HUDEP-2 (cell line): Measurements from ENCODE around the gene ETV1.
A peak's percentile ranks its signal among the peaks of the same experiment; 100 is the strongest.

ENCODE experiments used
- DNase-seq, 76 experiments: peaks; one replicate each; lab custom pipeline; 2025; ENCODE audit not compliant: unreplicated experiment in 76 of 76; lab: John Stamatoyannopoulos, UW

The ETV1 gene

DNA sequence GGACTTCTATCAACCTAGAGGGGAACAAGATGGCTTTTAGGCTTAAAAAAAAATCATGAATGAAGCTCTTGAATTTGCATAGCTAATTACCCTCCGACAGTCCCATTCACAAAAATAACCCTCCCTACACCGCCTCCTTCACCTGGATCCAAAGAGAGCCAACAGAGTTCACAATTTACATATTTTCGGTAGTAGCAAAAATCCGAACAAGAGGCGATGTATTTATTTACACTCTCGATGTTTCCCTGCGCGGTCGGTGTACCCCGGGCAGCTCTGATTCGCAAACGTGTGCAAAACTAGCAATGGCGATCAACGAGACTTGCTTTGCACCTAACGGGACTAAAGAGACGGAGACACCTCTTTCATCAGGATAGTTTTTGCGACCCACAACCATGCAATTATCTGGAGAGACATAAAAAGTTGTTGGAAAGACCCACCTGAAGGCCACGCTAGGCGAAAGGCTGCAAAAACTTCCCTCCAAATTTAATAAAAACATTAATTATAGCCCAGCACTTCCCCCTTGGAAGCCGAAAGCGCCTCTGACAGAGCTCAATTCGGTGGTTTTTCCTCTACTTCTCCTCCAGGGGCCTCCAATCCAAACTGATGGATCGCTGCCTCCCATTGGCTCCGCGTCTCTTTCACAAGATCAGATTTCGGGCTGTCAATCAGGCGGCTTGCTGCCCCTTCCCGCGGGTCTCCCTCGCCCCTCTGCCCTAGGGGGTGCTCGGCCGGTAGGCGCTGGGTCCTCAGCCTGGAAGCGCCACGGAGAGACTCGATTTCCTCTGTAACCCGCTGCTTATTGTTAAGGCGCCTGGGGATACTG is at the start of gene ETV1:
Gene ETV1, minus strand, starts transcription at position 541 of the 823 bp plus-strand sequence. CDS start 614 bp downstream, outside the sequence.
- peak in 15 of 76 experiments; percentile 1 to 23 (median 4) for DNase-seq

DNA sequence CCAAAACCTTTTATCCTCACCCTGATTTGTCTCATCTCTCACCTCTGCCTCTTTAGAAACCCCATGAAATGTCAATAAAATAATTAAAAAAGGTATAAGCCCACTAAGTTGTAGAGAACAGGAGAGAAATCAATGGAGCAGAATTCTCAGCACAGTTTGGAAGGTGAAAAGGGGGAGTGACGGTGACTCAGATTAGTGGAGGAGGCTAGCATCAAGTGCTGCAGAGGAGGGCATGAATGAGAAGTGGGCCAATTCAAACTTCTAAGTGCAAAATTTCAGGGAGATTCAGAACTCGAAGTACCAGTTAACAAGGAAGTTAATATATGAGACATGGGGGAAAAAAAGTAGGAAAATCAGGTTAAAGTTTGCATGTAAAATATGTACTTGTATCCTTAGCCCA is 34.9 kb upstream of the ETV1 start:
- no peak for DNase-seq

DNA sequence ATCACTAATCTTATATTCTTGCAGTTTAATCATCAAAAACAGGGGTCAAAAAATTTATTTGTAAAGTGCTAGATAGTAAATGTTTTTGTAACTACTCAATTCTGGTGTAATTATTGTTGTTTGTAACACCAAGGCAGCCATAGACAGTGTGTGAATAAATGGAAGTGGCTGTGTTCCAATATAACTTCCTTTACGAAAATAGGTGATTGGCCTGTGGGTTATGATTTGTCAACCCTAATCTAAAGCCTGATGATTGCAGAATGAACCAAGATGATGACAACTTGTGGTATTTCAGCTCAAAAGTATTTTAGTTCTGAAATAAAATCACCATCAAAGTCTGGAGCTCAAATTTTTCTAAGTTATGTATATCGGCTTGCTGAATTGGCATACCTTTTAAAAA is 34.4 kb upstream of the ETV1 start:
- no peak for DNase-seq

DNA sequence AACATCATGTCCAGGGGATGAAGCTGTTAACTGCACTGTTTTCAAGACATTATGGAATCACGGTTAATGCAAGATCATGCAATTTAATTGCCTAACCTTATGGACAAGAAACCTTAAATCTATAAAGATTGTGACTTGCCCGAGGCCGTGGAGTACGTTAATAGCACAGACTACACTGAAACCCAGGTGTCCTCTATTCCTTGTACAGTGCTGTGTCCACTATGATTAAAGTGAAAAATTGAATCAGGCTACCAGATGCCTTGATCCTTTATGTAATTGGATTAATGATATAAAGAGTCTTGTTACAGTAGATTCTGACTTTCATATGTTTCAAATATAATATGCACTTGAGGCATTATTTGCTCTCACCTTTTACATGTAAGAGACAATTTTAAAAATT is 33.9 kb upstream of the ETV1 start:
- DNase-seq: no peak

DNA sequence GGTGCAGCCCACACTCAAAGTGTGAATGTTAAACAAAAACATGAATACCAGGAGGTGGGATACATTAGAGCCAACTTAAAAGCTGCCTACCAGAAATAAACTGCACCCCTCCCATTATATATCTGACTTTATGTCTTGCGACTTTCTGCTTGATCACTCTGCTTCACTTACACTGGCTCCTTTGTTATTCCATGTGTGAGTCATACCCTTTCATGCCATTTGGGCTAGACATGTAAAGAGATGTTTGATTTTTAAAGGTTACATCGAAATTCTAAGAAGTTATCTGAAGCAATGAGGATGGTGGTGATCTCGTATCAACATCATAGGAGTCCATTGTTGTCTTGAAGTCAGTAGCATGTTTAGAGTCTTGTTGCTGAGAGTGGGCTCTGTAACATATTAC is 31.6 kb upstream of the ETV1 start:
- DNase-seq: no peak

DNA sequence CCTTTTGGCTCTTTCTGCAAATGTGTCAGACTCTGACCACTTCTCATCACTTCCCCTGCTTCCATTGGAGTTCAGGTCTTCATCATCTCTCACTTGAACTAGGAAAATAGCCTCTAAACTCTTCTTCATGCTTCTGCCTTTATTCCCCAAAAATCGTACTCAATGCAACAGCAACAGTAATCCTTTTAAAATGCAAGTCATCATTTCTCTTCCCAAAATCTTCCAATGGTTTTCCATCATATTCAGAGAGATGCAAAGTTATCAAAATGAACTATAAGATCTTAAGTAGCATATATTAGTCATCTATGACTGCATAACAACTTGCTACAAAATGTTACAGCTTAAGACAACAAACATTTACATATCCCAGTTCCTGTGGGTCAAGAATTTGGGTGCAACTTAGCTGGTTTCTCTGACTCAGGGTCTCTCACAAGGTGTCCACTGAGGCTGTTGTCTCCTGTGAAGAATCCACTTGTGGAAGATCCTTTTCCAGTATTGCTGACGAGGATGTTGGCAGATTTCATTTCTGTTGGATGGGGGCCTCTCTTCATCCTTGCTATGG is 31.0 kb upstream of the ETV1 start:
- no peak for DNase-seq

DNA sequence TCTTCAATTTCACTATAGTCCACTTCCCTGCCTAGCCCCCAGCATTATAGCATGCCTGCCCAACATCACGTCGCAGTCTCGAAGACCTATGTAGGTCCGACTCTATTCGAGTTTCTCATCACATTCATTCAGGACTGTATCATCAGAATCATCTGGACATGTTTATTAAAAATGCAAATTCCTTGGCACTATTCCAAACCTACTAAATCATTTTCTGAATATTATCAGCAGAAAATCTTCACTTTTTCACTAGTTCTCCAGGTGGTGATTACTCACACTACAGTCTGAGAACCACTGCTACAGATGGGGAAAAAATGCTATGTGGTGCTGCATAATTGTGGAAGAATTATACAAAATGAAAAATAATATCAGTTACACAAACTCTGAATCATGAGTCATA is 29.3 kb upstream of the ETV1 start:
- no peak for DNase-seq

DNA sequence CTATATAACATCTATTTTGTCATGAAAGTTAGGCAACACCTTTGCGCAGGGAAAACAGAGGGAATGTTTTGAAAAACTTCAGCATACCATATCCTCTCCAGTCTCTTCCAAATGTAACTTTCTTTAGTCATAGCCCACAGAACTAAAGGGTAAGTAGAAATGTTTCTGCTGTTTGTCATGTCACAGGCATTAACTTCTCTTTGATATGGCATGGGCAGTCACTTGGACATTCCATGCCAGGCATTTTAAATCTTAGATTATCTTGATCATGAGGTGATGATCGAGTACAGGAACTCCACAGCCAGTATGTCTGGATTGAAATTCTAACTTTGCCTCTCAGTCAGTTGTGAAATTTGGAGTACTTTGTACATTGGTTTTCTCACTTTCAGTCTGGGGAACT is 27.5 kb upstream of the ETV1 start:
- DNase-seq: no peak

DNA sequence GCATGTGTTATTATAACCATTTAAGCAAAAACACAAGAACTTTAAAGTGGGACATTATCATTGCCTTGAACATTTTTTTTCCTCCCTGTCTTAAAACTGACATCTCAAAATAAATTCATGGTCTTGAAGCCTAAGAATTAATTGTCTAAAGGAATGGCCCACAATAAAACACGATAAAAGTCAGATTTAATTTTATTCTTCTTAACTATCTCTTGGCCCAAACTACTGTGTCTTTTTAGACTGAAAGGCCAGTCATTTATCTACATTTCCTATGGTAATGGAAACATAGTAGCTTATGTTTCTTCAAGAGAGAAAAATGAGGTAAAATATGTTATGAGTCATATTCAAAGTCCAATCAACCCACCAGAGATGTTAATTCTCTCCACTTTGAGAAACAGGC is 24.4 kb upstream of the ETV1 start:
- DNase-seq: no peak

DNA sequence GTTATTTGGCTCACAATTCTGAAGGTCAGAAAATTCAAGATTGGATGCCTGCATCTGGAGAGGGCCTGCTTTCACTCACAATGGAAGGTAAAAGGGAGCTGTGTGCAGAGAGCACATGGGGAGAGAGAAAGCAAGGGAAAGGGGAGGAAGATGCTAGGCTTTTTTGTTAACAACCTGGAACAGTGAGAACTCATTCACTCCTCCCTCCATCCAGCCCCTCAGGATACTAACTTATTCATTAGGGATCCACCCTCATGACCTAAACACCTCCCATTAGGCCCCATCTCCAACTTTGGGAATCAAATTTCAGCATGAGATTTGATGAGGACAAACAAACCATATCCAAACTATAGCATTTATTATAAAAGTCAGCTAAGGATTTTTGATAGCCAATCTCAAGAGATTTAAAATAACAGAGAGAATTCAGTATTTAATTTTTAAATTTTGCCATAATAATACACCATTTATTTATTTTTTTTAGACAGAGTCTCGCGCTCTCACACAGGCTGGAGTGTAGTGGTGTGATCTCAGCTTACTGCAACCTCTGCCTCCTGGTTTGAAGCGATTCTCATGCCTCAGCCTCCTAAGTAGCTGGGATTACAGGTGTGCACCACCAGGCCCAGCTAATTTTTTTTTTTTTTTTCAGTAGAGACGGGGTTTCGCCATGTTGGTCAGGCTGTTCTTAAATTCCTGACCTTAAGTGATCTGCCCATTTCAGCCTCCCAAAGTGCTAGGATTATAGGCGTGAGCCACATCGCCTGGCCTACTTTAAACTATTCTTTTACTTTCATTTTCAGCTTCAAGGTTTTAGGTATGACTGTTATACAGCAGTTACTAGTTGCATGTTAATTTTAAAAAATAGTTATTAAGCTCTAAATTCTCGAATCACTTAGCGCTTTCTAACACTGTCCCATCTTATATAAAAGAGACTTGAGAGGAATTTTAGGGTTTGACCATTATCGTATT is 20.3 kb upstream of the ETV1 start:
- DNase-seq: no peak

DNA sequence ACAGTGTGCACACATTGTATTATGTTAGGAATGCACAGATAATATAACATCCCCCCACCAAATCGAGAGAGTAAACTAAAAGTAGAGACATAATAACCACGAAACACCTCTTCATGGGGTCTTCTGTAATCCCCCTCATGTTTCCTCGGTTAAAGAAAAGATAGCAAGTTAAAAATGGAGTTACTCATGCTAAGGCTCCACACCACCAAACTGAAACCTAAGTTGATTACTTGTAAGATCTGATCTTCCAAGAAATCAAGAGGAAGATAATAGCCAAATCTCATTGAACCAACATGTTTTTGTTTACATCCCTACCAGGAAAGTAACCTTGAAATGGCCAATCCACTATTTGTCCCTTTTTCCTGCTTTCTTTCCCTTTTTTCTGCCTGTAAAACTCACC is 11.7 kb upstream of the ETV1 start:
- DNase-seq: no peak

DNA sequence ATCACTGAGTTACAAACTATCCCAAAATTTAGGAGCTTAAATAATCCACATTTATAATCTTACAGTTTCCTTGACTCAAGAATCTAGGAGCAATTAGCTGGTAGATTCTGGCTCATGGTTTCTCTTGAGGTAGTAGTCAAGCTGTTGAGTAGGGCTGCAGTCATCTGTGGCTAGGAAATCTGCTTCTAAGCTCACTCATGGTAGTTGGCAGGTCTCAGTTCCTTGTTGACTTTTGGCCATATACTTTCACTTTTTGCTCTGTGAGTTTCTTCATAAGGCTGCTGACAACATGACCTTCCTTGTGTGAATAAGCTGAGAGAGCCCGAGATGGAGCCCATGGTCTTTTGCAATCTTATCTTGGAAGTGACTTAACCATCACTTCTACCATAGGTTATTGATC is 10.8 kb upstream of the ETV1 start:
- no peak for DNase-seq

DNA sequence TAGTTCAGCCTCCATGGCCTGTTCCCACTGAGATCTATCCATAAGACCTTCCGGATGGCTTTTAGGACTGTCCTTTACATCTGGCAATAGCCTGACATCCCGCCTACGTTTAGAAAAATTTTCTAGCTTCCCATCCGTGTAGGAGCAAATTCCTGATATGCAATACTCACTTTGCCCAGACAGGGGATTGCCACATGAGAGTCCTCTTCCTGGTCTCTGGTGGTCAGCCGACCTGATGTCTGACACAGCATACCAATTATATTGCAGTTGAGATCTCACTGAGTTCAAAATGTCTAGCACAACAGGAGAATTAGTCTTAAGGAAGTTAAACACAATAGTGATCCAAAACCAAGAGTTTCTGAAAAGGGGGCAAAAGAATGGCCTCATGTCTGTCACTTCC is 9.4 kb upstream of the ETV1 start:
- no peak for DNase-seq

DNA sequence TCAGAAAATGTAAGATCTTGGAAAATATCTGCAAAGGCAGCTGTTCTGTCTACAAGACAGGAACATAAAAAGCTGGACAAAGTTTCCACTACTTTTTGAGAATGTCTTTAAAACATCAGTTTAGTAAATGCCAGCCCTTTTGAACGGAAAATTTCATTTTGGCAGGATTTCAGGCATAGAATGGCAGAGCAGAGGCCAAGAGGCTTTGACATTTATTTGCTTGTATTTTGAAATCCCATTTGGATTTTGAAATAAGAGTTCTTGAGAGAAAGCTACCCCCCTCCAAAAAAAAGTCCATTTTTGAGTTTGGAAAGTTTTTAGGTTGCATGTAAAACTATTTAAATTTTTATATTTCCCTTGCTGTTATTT is 3.1 kb upstream of the ETV1 start:
- DNase-seq: no peak

DNA sequence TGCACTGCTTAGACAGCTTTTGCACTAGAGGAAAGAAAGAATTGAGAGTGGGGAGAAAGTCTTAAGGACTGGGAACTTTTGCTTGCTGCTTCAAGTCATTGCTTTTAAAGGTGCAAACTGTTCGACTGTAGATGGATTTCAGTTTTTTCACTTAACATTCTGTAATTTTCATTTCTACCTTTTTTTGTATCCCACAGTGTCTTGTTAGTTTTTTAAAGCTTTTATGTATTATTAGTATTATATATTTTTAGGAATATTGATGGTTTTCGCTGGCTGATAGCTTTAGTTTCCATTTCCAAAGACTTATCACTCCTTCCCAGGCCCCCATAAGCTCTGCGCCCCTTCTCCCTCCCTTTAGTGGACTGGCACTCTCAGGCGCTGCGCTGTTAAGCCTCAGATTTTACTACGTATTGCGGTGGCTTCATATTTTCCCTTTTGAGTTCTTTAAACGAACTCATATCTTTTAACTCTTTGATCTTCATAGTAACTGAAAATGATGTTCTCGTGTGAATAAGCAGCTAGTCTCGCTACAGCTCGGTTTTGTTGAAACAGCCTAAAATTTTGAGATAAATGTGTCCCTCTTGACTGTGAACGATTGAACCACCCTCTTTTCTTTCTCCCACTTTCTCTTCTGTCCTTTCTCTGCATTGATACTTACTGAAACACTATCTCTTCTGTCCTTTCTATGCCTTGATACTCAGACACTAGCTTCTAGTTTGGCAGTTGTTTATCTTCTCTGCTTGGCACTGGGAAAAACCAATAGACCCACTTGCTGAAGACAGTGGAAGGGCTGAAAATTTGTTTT is 2.5 kb upstream of the ETV1 start:
- no peak for DNase-seq

DNA sequence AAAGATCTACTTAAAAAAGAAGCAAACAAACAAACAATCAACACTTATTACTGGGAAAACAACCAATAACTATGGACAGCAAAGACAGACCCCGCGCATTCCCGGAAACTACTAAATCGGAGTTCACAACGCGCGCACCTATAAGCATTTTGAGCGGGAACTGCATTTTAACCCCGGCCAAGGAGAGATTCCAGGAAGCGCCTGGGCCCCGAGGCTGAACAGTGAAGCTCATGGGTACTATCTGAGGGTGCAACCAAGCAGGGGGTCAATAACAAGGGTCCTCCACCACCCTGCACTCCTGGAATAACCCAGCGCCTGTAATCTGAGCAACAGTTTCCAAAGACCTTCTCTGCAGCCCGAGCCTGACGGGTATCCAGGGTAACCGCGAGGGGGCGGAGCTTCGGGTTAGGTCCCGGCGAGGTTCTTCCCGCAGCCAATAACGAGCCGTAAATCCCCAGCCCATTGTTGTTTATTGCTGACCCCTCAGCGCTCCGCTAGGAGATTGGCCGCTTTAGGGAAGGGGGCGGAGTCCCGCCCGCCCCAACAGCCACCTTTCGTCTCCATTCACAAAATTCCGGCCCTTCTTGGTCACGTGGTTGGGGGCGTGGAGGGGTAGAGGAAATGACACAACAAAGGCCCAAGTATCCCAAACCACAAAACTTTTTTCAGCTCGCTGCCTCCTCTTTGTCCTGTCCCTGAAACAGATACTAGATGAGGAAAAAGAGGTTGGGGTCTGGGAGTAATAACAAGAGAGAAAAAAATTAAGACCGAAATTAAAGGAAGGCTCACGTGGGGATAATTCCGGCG is 1.7 kb upstream of the ETV1 start:
- peak in 68 of 76 experiments; percentile 1 to 90 (median 71) for DNase-seq

DNA sequence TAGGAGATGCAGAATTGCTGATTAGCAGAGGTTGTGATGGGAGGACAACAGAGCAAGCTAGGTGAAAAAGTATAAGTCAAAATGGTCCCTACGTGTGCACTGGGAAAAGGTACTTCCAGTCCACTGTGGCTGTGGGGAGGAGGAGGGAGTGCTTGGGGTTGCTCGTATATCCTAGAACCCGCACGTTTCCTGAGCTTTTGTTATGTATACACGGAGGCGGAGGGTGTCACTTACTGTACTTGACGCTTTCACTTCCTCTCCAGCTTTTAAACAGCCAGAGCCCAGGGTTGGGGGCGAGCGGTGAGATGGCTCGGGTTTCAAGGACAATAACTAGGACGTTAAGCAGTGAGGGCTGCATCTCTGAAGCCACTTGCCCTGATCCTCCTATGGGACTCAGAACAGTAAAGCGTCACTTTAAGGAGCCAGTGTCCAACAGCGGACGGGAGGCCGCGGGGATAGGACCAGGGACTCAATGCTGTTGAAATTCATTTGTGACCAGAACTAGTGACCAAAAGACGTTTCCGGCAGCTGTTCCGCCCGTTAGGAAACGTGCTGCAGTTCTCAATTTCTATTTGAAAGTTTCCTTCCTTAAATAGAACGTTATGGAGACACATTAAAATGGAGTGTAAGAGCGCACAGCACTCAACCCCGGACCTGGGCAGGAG is 985 bp upstream of the ETV1 start:
- DNase-seq: peak in 13 of 76 experiments; percentile 1 to 45 (median 7)

DNA sequence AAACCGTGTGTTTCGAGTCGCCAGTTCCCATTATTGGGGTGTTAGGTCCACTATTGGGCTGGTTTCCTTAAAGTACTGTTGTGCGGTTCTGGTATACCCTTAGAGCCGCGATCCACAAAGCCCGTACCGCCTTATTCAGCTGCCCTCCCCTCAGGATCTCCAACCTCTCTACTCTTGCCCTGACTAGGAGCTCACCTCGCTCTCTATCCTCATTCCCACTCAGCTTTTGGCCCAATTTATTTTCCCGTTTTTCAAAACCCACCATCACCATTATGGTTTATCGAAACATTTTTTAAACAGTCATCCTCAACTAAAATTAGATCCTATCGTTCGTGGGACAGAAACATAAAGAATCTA is 461 bp upstream of the ETV1 start:
- no peak for DNase-seq

DNA sequence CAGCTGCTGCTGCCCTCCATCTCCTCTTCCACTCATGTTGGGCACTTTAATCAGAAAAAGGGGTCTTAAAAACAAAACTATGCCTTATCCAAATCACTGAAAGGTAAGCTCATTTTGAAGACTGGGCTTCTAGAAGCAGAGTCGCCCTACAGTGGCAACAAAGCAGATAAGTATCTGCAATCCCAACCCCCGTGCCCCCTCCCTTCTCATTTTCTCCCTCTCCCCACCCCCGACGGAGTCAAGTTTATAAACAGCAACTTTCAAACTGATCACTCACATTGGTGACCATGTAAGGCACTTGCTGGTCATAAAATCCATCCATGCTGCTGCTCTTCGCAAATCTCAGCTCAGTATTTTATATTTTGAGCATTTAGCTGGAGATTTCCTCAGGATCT is 738 bp downstream of the ETV1 start:
- DNase-seq: no peak
